ENCODE data around the gene CYP46A1.
"Not testable (repeated sequence)": the region's sequence is repeated elsewhere in the genome, so short reads cannot be mapped to it uniquely, and the experiment has no call there.

Gene CYP46A1

DNA sequence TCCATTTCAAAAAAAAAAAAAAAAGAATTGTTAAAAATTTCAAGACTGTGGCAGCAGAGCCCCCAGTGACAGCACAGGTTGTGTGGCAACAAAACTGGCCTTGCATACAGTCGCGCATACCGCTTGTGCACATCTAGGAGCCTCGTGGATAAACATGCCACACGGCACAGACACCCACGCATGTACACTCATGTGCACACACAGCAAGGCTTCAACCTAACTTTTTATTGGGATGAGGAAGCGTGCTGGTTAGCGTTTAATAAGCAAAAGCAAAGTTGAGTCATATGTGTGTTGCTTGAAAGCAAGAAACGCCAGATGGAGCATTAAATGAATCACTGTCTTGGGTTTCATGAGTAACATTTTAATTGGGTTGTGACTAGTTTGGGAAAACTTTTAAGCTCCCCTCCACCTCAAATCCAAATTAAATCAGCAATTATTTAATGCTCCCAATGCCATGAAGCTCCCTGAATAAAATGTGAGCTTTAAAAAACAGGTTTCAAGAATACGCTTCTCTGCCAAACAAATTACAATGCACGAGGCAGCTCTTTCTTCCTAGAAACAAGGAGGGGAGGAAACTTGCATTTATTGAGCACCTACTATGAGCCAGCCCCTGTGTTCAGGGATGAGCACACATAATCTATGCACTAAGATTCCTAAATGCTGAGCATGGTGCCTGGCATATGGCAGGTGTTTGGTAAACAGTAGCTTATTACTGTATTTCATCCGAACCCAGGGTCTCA is 73.4 kb downstream of the CYP46A1 start:
- DNase-seq (ENCODE audit: low read depth in 2 of 2): no peak

DNA sequence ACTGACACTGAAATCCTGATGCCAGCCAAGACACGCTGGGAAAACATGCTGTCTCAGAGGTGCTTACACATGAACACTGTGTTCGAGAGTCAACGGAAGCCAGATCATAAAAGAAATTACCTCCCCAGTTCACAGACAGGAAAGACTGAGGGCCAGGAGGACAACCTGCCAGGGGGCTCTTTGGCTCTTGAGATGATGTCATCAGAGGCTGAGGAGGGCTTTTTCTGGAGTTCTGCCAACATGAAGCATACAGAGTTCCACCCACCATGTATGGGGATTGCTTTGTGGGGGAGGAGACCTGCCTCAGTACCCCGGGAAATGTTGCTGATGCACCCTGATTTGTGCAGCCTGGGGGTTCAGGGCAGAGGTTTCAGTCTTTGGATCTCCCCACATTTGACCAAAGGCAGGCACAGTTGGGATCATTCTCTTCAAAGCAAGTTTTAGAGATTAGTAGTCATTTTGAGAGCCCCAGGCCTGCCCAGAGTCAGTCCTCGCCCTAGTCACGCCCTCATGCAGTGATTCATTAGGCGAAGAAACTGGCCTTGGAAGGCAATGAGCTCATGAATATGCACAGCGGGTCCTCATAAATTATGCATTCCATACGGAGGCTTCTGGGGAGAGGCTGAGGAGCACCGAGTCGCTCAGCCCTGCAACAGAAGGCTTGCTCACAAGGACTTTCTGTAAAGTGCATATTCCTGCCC is 74.2 kb downstream of the CYP46A1 start:
- no peak for DNase-seq (ENCODE audit: low read depth in 2 of 2)

DNA sequence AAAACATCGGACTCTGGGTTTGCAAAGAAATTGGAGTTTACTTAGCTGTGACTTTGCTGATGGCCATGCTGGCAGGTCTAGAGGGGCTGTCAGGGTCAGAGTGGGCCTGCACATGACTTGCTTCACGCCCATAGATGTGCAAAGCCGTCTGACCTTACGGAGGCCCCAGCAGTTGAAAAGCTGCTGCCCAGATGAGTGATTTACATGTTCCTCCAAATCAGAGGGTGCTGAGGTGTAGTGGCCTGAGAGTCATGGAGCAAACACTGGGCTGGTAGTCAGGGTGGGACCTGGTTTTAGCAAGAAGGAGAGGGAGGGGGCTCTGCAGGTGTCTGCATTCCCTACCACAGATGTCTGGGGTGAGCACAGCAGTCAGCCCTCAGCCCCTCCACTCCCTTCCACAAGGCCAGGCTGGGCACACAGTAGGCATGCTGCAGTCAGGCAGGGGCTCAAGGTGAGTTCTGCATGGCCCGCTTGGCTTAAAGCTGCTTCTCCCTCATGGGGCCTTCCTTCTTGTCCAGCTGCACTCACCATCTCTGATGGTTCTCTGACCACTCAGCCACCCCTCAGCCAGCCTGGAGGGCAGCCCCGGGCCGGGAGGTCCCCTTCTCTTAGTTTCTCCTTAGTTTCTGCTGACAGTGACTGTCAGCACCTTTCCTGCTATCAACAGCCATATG is 74.9 kb downstream of the CYP46A1 start:
- no peak for DNase-seq (ENCODE audit: low read depth in 2 of 2)

DNA sequence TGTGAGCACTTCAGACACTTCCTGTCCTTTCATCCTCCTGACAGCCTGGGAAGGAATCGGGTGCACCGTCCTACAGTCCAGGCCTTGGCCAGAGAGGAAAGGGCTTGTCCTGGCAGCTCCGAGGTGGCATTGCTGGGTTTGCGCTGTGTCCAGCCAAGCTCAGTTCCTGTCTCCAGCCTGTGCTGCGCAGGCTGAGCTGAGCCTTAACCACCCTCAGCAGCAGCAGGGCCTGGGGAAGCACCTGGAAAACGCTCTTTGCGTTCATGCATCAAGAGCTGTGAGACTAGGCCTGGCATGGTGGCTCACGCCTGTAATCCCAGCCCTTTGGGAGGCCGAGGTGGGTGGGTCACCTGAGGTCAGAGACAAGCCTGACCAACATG is 75.4 kb downstream of the CYP46A1 start:
- no peak for DNase-seq (ENCODE audit: low read depth in 2 of 2)

DNA sequence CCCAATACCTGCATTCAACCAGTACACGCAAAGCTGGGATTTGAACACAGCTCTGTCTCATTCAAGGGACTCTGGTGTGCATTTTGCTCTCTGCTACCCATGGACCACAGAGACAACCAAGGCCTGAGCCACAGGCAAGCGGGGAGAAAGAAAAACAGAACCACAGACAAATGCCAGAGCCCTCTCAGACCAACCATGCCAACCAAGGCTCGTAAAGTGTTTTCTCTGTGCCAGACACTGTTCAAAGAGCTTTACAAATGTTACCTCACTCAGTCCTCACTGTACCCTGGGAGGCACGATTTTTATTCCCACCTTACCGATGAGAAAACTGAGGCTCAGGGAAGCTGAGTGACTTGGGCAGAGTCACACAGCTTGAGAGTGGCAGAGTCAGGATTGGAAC is 76.7 kb downstream of the CYP46A1 start:
- DNase-seq (ENCODE audit: low read depth in 2 of 2): no peak

DNA sequence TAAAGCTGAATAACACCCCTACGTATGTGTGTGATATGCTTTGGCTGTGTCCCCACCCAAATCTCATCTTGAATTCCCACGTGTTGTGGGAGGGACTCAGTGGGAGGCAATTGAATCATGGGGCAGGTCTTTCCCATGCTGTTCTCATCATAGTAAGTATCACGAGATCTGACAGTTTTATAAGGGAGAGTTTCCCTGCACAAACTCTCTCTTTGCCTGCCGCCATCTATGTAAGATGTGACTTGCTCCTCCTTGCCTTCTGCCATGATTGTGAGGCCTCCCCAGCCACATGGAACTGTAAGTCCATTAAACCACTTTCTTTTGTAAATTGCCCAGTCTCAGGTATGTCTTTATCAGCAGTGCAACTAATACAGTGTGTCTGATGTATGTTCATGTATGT is 78.8 kb downstream of the CYP46A1 start:
- DNase-seq (ENCODE audit: low read depth in 2 of 2): not testable (repeated sequence)

DNA sequence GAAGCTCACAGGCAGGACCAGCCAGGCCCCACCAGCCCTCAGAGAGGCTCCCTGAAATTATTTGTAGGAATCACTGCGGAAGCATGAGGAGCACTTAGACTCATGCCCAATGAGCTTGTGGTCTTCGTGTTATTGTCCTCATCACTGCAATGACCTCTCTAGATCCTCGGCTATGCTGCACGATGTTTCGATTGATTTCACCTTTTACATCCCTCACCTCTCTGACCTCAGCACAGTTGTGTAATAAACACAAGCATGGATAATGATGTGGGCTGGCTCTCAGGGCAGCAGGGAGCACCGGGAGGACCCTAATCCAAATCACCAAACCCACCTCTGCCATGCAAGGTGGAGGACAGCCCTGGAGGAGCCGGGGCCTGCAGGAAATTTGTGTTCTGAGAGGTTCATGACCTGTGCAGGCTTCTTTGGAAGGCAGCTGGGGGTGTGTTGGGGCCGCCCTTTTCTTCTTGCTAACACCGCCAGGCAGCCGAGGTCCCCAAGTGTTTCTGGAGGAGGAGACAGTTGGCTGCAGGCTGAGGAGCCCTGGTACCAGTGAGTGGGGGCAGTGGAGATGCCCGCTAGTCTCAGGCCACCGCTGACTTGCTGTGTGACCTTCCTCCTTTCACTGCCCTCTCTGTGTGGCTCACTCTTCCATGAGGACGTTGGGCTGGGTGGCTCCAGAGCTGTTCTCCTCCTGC is 79.6 kb downstream of the CYP46A1 start:
- no peak for DNase-seq (ENCODE audit: low read depth in 2 of 2)

DNA sequence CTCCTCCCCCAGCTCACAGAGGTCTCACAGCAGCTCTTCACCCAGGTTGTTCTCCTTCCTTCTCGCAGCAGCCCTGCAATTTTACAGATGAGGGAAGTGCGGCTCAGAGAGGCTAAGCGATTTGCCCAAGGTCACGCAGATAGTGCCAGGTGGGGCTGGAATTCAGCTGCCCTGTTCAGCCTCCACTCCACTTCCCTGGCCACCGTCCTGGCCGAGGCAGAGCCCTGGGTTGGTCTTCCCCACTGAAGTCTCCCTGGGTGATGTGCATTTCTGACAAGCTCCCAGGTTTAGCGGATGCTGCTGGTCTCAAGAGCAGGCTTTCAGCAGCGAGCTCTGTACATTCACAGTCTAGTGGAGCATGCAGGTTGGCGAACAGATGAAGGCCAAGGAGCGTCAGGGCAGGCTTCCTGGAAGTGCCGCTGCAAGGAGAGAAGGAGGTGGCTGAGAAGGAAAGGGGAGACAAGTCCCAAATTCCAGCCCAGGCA is 80.2 kb downstream of the CYP46A1 start:
- no peak for DNase-seq (ENCODE audit: low read depth in 2 of 2)

DNA sequence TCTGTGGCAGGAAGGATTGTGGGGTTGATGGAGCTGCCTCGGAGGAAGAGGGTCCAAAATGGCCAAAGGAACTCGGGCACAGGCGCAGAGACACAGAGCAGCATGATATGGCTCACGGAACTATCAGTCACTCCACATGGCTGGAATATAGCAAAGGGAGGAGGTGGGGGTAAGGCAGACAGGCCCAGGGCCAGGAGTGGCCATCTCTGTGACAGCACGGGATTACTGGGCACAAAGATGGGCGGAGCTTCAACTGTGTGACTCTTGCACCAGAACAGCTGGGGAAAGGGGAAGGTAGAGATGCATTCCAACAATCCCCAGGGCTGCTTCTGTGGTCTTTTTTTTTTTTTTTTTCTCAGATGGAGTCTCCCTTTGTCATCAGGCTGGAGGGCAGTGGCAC is 84.3 kb downstream of the CYP46A1 start:
- DNase-seq (ENCODE audit: low read depth in 2 of 2): no peak

DNA sequence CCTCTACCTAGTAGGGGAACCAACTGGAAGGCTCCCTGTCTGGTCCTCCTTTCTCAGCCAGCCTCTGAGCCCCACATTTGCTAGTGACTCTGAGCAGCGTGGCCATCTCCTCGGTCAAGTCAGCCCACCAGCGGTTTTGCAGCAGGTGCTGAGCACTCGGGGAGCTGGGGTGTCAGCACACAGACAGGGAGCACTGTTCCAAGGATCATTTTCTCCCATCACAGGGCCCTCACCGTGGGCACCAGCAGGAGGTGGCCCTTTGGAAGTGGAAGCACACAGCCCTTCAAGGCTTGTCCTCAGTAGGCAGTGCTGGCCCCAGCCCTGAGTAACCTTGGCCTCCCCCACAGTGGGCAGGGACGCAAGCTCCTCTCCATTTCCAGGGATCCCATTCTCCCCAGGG is 85.0 kb downstream of the CYP46A1 start:
- DNase-seq (ENCODE audit: low read depth in 2 of 2): no peak

DNA sequence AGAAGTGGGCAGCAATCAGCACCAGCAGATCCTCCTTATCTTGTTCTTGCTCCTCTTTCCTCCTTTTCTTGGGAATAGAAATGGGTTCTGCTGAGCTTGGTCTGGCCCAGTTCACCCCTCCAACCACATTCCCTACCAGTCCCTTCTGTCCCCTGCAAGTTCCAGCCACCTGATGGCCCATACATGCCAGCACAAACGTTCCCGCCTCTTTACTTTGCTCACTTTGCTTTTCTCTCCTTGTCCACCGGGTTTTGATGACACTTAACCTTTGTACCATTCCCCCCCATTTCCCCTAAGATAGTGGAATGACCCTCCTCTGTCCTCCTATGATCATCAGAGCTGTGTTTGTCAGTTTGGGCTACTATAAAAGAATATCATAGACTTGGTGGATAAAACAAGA is 85.7 kb downstream of the CYP46A1 start:
- DNase-seq (ENCODE audit: low read depth in 2 of 2): no peak

DNA sequence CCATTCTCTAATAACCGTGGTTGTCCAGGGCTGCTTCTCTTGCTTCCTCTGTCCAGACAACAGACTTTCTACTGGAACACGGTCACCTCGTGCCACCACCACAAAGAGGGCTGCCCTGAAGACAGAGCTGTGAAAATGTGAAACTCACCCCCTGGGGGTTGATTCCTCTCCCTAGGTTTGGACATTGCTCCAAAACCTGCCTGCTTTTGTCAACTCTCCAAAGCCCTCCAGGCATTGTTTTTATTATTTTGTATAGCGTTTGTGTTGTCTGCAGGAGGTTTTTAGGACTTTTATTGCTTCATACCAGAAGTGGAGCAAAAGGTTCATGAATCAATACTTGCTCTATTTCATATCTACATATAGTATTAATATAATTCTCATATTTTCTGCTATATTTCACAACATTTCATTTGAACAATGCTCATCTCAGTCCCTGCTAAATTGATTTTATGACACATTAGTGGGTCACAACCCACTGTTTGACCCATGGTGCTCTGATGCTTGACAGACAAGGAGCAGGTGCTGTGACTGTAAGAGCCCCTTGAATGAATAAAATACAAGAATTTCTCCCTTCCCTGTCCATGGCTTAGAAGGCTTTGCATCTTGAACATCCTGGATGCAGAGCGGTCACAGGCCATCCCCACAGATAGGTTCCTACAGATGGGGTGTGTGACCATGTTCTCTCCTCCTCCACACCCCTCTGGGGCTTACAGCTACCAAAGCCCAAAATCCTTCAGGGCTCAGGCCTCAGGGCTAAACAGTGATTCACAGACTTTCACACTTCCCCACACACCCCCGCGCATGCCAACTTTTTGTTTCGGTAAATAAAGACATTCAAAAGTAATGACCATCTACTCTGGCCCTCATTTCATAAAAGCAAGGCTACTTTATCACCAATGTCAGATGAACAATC is 88.5 kb downstream of the CYP46A1 start:
- DNase-seq (ENCODE audit: low read depth in 2 of 2): no peak

DNA sequence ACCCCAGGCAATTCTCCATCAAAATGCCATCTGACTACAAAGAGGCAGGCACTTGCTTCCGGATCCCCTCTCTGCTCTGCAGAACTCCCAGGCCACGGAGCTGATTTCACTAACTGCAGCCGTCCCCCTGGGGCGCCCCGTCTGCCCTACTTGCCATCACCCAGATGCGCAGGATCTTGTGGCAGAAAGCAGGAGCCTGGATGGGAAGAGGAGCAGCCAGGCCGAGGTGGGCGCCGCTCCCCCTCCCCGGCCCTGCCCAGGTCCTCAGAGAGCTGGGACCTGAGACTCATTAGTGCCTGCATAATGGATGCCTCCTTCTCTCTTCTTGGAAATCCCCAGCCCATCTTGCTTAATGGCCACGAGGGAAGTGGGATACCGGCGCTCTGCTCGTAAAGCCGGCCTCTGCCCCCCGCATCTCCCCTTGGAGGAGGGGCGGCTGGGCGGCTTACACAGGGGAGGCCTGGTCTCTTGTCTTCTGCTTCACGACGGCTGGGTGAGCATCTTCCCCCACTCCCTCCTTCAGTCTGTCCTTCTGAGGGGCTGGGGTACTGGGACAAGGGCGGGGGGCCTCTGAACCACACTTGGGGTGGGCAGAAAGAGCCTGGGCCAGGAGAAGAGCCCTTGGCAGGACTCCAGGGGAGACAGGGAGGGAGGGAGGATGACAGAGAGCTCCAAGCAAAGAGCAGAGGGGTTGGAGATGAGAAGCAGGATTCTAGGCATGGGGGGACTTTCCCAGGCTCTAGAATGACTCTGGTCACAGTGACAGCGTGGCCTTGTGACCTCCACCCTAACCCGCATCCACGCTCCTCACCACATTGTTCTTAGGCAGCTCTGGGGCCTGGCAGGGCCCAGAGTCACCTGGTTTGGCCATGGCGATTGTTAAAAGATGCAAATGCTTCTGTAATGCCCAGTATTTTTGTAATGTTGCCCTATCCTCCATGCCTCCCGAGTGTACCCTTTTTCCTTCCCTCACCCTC is 89.7 kb downstream of the CYP46A1 start:
- no peak for DNase-seq (ENCODE audit: low read depth in 2 of 2)

DNA sequence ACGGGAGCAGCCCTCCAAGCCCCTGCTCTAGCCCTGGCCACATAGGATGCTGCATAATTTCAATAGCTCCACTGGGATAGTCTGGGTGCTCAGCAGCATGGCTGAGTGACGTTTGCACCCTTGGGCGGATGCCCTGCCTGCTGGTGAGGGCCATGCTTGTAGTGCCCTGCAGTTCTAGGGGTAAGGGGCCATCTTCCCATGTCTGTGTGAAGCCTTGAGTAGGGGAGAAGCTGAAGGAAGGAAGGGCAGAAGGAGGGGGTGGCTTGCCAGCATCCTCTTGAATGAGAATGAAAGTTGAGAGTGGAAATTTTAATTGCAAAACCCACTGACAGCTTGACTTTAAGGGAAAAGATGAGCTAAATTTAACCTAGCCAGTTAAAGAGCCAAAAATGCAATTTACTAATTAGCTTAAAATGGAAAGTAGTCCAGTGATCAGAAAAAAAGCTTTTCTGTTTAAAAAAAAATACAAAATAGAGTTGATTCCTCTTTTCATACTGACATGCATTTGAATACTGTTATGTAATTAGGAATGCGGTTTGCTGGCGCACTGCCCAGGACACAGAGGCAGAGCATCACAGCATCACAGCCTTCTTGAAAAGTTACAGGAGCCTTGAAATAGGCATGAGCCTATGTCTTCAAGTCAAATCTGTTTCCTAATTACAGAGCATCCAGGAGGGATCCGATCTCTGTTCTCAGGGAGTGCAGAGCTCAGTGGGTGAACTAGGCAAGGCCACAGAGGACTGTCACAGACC is 90.6 kb downstream of the CYP46A1 start:
- DNase-seq (ENCODE audit: low read depth in 2 of 2): no peak

DNA sequence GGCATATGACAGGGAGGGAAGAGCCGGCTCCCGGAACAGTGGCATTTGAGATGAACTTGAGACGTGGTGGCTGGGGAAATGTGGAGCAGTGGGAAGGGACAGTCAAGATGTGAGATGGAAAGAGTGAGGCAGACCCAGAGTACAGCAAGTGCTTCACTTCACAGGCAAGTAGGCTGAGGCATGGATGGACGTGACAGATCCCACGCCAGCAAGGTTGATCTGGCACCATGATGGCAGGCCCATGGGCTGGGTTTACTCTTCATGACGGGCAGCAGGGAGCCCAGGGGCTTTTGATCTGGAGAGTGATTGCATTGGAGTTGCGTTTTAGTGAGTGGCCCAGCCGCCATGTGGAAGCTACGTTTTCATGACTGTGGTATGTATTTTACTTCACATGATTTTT is 91.3 kb downstream of the CYP46A1 start:
- no peak for DNase-seq (ENCODE audit: low read depth in 2 of 2)
